Kidney tubule cell (primary cell): ENCODE data around the gene LDLRAD3.
"Not testable (repeated sequence)": the region's sequence is repeated elsewhere in the genome, so short reads cannot be mapped to it uniquely, and the experiment has no call there.

Experiments used
- DNase-seq: peaks from one replicate; pipeline ENCODE4 v3.0.0-alpha.2; 2018; ENCODE audit warnings: low spot score

LDLRAD3 gene

GRCh38 chr11:35995681-35996271, 51.9 kb downstream of the LDLRAD3 start:
- DNase-seq: no peak

- no peak for DNase-seq
Observed at GRCh38 chr11:35997902-35998520, 54.1 kb downstream of the LDLRAD3 start.

- no peak for DNase-seq
Observed at GRCh38 chr11:35998634-35999033, 54.8 kb downstream of the LDLRAD3 start.

GRCh38 chr11:36000616-36001190, 56.8 kb downstream of the LDLRAD3 start:
- DNase-seq: no peak

GRCh38 chr11:36002196-36002595, 58.3 kb downstream of the LDLRAD3 start:
- no peak for DNase-seq

GRCh38 chr11:36002796-36003195, 58.9 kb downstream of the LDLRAD3 start:
- DNase-seq: no peak

- no peak for DNase-seq
Observed at GRCh38 chr11:36006556-36006955, 62.7 kb downstream of the LDLRAD3 start.

- DNase-seq: peak; percentile 9
Observed at GRCh38 chr11:36007127-36007655, 63.3 kb downstream of the LDLRAD3 start.

GRCh38 chr11:36008584-36008983, 64.7 kb downstream of the LDLRAD3 start:
- DNase-seq: no peak

GRCh38 chr11:36009473-36009872, 65.6 kb downstream of the LDLRAD3 start:
- DNase-seq: peak; percentile 43

- DNase-seq: peak; percentile 9
Observed at GRCh38 chr11:36010010-36010740, 66.3 kb downstream of the LDLRAD3 start.

- no peak for DNase-seq
Observed at GRCh38 chr11:36011574-36011973, 67.7 kb downstream of the LDLRAD3 start.

GRCh38 chr11:36012455-36012854, 68.6 kb downstream of the LDLRAD3 start:
- DNase-seq: no peak

- no peak for DNase-seq
Observed at GRCh38 chr11:36012979-36013378, 69.1 kb downstream of the LDLRAD3 start.

GRCh38 chr11:36013446-36013845, 69.6 kb downstream of the LDLRAD3 start:
- not testable (repeated sequence) for DNase-seq

GRCh38 chr11:36013950-36014897, 70.4 kb downstream of the LDLRAD3 start:
- no peak for DNase-seq

- no peak for DNase-seq
Observed at GRCh38 chr11:36014898-36015665, 71.2 kb downstream of the LDLRAD3 start.

- no peak for DNase-seq
Observed at GRCh38 chr11:36015799-36016198, 71.9 kb downstream of the LDLRAD3 start.

GRCh38 chr11:36016263-36016662, 72.4 kb downstream of the LDLRAD3 start:
- DNase-seq: no peak

GRCh38 chr11:36016709-36017108, 72.8 kb downstream of the LDLRAD3 start:
- no peak for DNase-seq
